H9 (cell line): Measurements from ENCODE around the gene SHB. TPM values are rescaled to one million over a fixed set of nuclear protein-coding genes. Genes with fewer than 3 reads are reported as not detected.
A peak's percentile ranks its signal among the peaks of the same experiment; 100 is the strongest.

Experiments
- DNase-seq: peaks from one replicate; pipeline ENCODE4 v3.0.0-alpha.2; 2017
- H2AFZ ChIP-seq: one replicate; pipeline ENCODE4 v1.6.1; 2013; ENCODE audit warnings: mild to moderate bottlenecking, low read length, control low read depth, moderate library complexity
- H2AK5ac ChIP-seq: 2 replicates; pipeline ENCODE4 v1.6.1; 2013; ENCODE audit warnings: low read length, control low read depth, mixed read lengths; ENCODE audit not compliant: insufficient read length
- H2BK120ac ChIP-seq: one replicate; pipeline ENCODE4 v1.6.1; 2013; ENCODE audit warnings: low read depth, mild to moderate bottlenecking, low read length, control low read depth, inconsistent platforms; ENCODE audit not compliant: poor library complexity, severe bottlenecking
- H2BK12ac ChIP-seq: 2 replicates; pipeline ENCODE4 v1.6.1; 2013; ENCODE audit warnings: low read length, control low read depth, mixed read lengths, low read depth; ENCODE audit not compliant: insufficient read length
- H2BK15ac ChIP-seq: 2 replicates; pipeline ENCODE4 v1.6.1; 2013; ENCODE audit warnings: low read depth, low read length, control low read depth
- H2BK20ac ChIP-seq: one replicate; pipeline ENCODE4 v1.6.1; 2013; ENCODE audit warnings: low read depth, mild to moderate bottlenecking, low read length, control low read depth, inconsistent platforms; ENCODE audit not compliant: poor library complexity, severe bottlenecking
- H2BK5ac ChIP-seq: 2 replicates; pipeline ENCODE4 v1.6.1; 2013; ENCODE audit warnings: low read length, control low read depth, mixed read lengths; ENCODE audit not compliant: insufficient read length
- H3K14ac ChIP-seq: 2 replicates; pipeline ENCODE4 v1.6.1; 2013; ENCODE audit warnings: low read length, control low read depth; ENCODE audit not compliant: insufficient read depth
- H3K18ac ChIP-seq: 2 replicates; pipeline ENCODE4 v1.6.1; 2013; ENCODE audit warnings: low read depth, mild to moderate bottlenecking, mixed read lengths, low read length, control low read depth; ENCODE audit not compliant: insufficient read length
- H3K23ac ChIP-seq: 2 replicates; pipeline ENCODE4 v1.6.1; 2013; ENCODE audit warnings: low read length, control low read depth, mixed read lengths, low read depth; ENCODE audit not compliant: insufficient read length
- H3K23me2 ChIP-seq: 2 replicates; pipeline ENCODE4 v1.6.1; 2013; ENCODE audit warnings: low read depth, mild to moderate bottlenecking, mixed read lengths, low read length, control low read depth; ENCODE audit not compliant: insufficient read length, poor library complexity, severe bottlenecking
- H3K27ac ChIP-seq: 2 replicates; pipeline ENCODE4 v1.5.1; 2013; ENCODE audit warnings: low read length, control low read depth, mixed read lengths, low read depth; ENCODE audit not compliant: insufficient read length
- H3K27me3 ChIP-seq: 2 replicates; pipeline ENCODE4 v1.6.1; 2013; ENCODE audit warnings: low read length, control low read depth, inconsistent platforms; ENCODE audit not compliant: insufficient read depth
- H3K4ac ChIP-seq: 2 replicates; pipeline ENCODE4 v1.6.1; 2013; ENCODE audit warnings: low read depth, mild to moderate bottlenecking, control low read depth, inconsistent platforms, low read length, moderate library complexity
- H3K4me1 ChIP-seq: 2 replicates; pipeline ENCODE4 v1.6.1; 2013; ENCODE audit warnings: low read length, control low read depth, inconsistent platforms; ENCODE audit not compliant: insufficient read depth
- H3K4me2 ChIP-seq: 2 replicates; pipeline ENCODE4 v1.6.1; 2013; ENCODE audit warnings: low read length, control low read depth, mixed read lengths; ENCODE audit not compliant: insufficient read length, insufficient read depth
- H3K56ac ChIP-seq: 2 replicates; pipeline ENCODE4 v1.6.1; 2013; ENCODE audit warnings: low read depth, mild to moderate bottlenecking, mixed read lengths, low read length, control low read depth; ENCODE audit not compliant: insufficient read length
- H3K79me1 ChIP-seq: 2 replicates; pipeline ENCODE4 v1.6.1; 2013; ENCODE audit warnings: low read depth, mild to moderate bottlenecking, moderate library complexity, low read length, control low read depth, inconsistent platforms; ENCODE audit not compliant: insufficient read depth, poor library complexity, severe bottlenecking
- H3K79me2 ChIP-seq: 2 replicates; pipeline ENCODE4 v1.6.1; 2013; ENCODE audit warnings: low read length, control low read depth, inconsistent platforms; ENCODE audit not compliant: insufficient read depth
- H3K9ac ChIP-seq: 2 replicates; pipeline ENCODE4 v1.6.1; 2013; ENCODE audit warnings: low read length, control low read depth, mixed read lengths; ENCODE audit not compliant: insufficient read length; ENCODE audit errors: extremely low read depth
- H3K9me3 ChIP-seq: one replicate; pipeline ENCODE4 v1.6.1; 2013; ENCODE audit warnings: low read depth, low read length, inconsistent platforms; ENCODE audit not compliant: control insufficient read depth
- H3T11ph ChIP-seq: one replicate; pipeline ENCODE4 v1.6.1; 2013; ENCODE audit warnings: mild to moderate bottlenecking, low read length, control low read depth, inconsistent platforms
- H4K20me1 ChIP-seq: one replicate; pipeline ENCODE4 v1.6.1; 2013; ENCODE audit not compliant: control insufficient read depth, insufficient read length, insufficient read depth
- H4K5ac ChIP-seq: 2 replicates; pipeline ENCODE4 v1.6.1; 2013; ENCODE audit warnings: low read depth, mild to moderate bottlenecking, mixed read lengths, low read length, control low read depth; ENCODE audit not compliant: insufficient read length
- H4K8ac ChIP-seq: replicated peaks from 2 replicates; pipeline ENCODE4 v1.6.1; 2013; ENCODE audit warnings: low read length, control low read depth, mixed read lengths, low read depth; ENCODE audit not compliant: insufficient read length
- H4K91ac ChIP-seq: 2 replicates; pipeline ENCODE4 v1.6.1; 2013; ENCODE audit warnings: low read depth, mild to moderate bottlenecking, moderate library complexity, mixed read lengths, low read length, control low read depth; ENCODE audit not compliant: insufficient read length
- H3K27ac Mint-ChIP-seq, 3 experiments: 2 replicates in 2 of 3; 3 replicates in 1 of 3; pipeline ENCODE4 v1.8.0; 2020 to 2021; ENCODE audit warnings: mixed read lengths in 3 of 3, mild to moderate bottlenecking in 1 of 3, moderate library complexity in 1 of 3
- H3K27me3 Mint-ChIP-seq: 2 replicates; pipeline ENCODE4 v1.8.0; 2021; ENCODE audit warnings: low read depth, mild to moderate bottlenecking, moderate library complexity, mixed read lengths
- H3K36me3 Mint-ChIP-seq, 3 experiments: 2 replicates in 2 of 3; 3 replicates in 1 of 3; pipeline ENCODE4 v1.8.0; 2020 to 2021; ENCODE audit warnings: low read depth in 3 of 3, mixed read lengths in 3 of 3; ENCODE audit not compliant: insufficient read depth in 1 of 3
- H3K4me1 Mint-ChIP-seq, 2 experiments: 2 replicates each; pipeline ENCODE4 v1.8.0; 2020; ENCODE audit warnings: mixed read lengths in 2 of 2
- H3K4me3 Mint-ChIP-seq, 2 experiments: 2 replicates in 1 of 2; 3 replicates in 1 of 2; pipeline ENCODE4 v1.8.0; 2020 to 2021; ENCODE audit warnings: mild to moderate bottlenecking in 2 of 2, mixed read lengths in 2 of 2, moderate library complexity in 1 of 2
- H3K9me3 Mint-ChIP-seq, 2 experiments: 2 replicates in 1 of 2; 3 replicates in 1 of 2; pipeline ENCODE4 v1.8.0; 2020; ENCODE audit warnings: mild to moderate bottlenecking in 2 of 2, mixed read lengths in 2 of 2, moderate library complexity in 1 of 2
- CTCF ChIP-seq: fragments of 200-600 bp; sonication (generic); conservative IDR thresholded peaks from 3 replicates; pipeline ENCODE4 v1.8.0; 2021; ENCODE audit warnings: antibody characterized with exemption, mild to moderate bottlenecking
- WGBS: extraction: QIAGEN DNeasy Blood & Tissue Kit; methylation state at CpG from one replicate; pipeline ENCODE4 v1.1.7; 2013; ENCODE audit warnings: missing lambda C conversion rate, low lambda C conversion rate, mixed read lengths; ENCODE audit not compliant: insufficient read length; ENCODE audit errors: extremely low coverage; 5-methylcytosine and 5-hydroxymethylcytosine counted together
- total RNA-seq: library from RNA; stranded (reverse); gene quantifications from 2 replicates; pipeline ENCODE4 v1.2.1, GENCODE V29; 2021

Gene SHB
- total RNA-seq, 1 experiment from 2014 or later: 14.6 TPM

- Histone ChIP-seq H2BK5ac (no peak overlapping the region), H2BK15ac (no peak overlapping the region), H3K27ac (no peak overlapping the region), H3K4me2 (no peak overlapping the region), H3K79me1 (no peaks in the 10 kb centered on the region), H2BK120ac (no peak overlapping the region), H4K5ac (no peak overlapping the region), H4K91ac (no peak overlapping the region), H3K4ac (no peak overlapping the region), H2BK20ac (no peak overlapping the region), H2AFZ (no peak overlapping the region), H3K23me2 (no peaks in the 10 kb centered on the region), H3K9ac (no peak overlapping the region), H3K4me1 (no peaks in the 10 kb centered on the region), H3K18ac (no peak overlapping the region), H3K79me2 (no peaks in the 10 kb centered on the region), H3K23ac (no peak overlapping the region), H3K56ac (no peak overlapping the region), H3T11ph (no peak overlapping the region), H4K20me1 (no peaks in the 10 kb centered on the region), H3K9me3 (no peaks in the 10 kb centered on the region), H3K27me3 (no peaks in the 10 kb centered on the region), H4K8ac (no peak overlapping the region), H3K14ac (no peak overlapping the region), H2BK12ac (no peak overlapping the region), H2AK5ac (no peak overlapping the region)
- no peaks in the 10 kb centered on the region for H3K9me3 Mint-ChIP-seq
- WGBS: no CpG with 5 or more reads among the region's 1 CpG
- no peak for DNase-seq
- H3K27ac Mint-ChIP-seq: peak overlapping the region in 1 of 3 experiments; percentile 5; a peak in 1 of 7 replicates
- H3K27me3 Mint-ChIP-seq: peaks cover 48% of the 10 kb centered on the region
- no peak overlapping the region for H3K4me3 Mint-ChIP-seq
- peaks cover 6 to 11% of the 10 kb centered on the region in 2 experiments; a peak in 2 of 4 replicates for H3K4me1 Mint-ChIP-seq
- no peaks in the 10 kb centered on the region for H3K36me3 Mint-ChIP-seq
- TF ChIP-seq CTCF: no peak
Measured at GRCh38 chr9:38112456-38112855, 43.4 kb upstream of the SHB start.
